GM04503 (cell line): Measurements from ENCODE around the gene KRTAP8-1.

ENCODE experiments used
- DNase-seq: peaks from one replicate; pipeline ENCODE4 v3.0.0-alpha.2; 2012; ENCODE audit warnings: low read depth

Gene KRTAP8-1, protein sequence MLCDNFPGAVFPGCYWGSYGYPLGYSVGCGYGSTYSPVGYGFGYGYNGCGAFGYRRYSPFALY

DNA sequence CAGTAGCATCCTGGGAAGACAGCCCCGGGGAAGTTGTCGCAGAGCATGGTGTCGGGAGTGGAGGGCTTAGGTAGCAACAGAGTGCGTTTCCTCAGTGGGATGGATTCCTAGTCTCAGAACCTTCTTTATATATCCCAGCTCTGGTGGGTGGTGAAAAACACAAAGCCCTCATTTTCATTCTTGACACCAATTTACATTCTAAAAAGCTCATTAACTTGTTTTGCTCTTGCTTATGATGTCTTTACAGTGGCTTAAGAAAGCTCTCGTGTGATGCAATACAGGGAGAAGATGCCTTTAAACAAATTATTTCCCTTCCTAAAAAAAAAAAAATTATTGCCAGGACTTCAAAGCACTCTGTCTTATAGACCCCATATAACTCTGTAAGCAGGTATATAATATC lies at the start of gene KRTAP8-1:
KRTAP8-1 (minus strand) TSS at position 101 of the 400 bp plus-strand sequence; CDS start at position 47, 54 bp downstream.
- no peak for DNase-seq

DNA sequence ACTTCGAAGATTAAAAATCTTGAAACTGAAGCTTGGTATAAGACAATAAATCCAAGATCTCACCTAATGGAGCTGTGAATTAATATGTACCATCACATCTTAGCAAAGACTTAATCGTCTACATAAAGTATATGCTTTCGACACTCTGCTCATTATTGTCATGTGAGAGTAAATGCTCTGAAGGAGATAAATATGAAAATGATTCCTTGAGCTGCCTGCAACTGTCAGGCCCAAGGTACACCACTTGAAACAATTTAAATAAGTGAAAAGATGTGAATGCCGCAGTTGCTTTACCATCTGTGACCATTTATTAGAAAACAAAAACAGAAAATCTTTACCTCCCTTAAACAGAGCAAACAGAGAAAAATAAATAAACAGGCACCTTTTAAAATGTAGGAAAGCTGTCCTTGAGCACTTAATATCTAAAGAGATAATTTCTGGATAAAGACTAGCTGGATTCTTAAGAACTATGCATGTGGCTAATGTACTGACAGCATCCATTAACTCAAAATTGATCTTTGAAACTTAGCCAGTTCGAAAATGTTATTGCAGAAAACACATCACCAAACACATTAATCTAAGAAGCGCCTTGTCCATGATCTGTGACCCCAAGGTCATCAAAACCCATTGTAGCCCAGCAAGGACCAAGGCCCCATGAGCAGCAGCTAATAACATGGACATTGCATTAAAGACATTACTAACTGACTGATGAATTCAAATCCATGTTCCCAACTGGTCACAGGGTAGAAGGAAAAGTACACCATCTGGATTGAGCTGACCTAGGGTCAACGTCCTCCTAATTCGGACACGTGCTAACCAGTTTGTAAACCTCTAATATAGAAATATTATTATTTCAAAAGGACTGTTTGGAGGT lies 34.8 kb upstream of the KRTAP8-1 start:
- no peak for DNase-seq

DNA sequence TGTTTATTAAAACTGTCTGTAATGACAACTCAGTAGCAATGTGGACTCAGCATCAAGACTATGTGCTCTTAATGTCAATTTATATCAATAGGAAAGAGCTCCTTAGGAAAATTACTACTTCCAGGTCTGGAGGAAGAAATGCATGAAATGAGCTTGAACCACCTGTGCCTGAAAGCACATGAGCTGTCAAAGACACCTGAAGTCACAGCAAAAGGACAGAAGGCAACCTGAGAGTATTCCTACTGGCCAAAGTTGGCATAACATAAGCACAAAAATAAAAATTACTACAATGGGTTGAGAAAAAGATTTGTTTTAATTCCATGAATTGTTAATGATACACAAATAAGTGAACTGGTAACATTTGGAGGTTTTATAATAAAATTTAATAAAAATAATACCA lies 29.9 kb upstream of the KRTAP8-1 start:
- no peak for DNase-seq

DNA sequence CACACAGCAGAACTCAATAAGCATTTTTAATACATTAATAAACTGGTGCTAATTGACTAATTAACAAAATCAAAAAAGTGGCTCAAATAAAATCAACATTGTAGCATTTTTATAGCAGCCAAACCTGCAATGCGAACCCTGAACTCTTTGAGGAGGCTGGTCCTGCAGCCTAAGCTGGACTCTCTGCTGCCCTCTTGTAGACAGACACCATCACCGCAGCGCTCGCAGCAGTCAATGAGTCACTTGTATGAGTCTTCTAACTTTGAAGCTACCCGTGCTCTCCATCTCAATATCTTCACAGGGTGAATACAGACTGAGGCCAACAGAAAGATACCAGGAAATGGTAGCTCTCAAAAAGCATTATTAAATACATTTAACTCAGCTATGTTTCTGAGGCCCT lies 26.2 kb upstream of the KRTAP8-1 start:
- DNase-seq, result no peak

- no peak for DNase-seq
These were observed 25.5 kb upstream of the KRTAP8-1 start for GRCh38 chr21:30838536-30838935.

DNA sequence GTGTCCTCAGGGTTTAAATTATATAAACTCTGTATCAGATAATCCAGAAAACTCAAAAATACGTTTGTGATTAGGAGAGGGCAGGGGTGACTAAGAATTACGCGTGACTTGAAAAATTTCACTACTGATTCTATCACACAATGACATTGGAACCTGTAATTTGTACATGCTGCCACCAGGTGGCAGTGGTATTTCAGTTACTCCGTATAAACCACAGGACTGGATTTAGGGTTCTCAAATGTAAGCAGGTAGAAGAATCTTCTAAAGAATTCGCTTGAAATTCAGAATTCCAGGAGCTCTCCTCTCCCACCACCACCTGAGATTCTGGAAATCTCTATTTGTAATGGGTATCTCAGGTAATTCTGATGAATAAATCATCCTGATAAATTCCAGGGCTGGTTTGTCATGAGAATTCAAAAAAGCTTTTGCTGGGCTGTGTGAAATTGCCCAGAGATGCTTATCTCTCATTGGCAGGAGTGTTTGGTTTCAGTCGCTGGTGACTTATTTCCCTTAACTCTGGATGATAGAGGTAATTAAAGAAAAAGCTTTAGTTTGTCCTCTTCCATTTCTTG lies 18.2 kb upstream of the KRTAP8-1 start:
- no peak for DNase-seq

GRCh38 chr21:30829659-30830058 lies 16.6 kb upstream of the KRTAP8-1 start, which contains the start of gene KRTAP7-1:
Gene KRTAP7-1 (minus strand): TSS chr21:30829759. CDS start chr21:30829698, 61 bp downstream.
- DNase-seq, result no peak

DNA sequence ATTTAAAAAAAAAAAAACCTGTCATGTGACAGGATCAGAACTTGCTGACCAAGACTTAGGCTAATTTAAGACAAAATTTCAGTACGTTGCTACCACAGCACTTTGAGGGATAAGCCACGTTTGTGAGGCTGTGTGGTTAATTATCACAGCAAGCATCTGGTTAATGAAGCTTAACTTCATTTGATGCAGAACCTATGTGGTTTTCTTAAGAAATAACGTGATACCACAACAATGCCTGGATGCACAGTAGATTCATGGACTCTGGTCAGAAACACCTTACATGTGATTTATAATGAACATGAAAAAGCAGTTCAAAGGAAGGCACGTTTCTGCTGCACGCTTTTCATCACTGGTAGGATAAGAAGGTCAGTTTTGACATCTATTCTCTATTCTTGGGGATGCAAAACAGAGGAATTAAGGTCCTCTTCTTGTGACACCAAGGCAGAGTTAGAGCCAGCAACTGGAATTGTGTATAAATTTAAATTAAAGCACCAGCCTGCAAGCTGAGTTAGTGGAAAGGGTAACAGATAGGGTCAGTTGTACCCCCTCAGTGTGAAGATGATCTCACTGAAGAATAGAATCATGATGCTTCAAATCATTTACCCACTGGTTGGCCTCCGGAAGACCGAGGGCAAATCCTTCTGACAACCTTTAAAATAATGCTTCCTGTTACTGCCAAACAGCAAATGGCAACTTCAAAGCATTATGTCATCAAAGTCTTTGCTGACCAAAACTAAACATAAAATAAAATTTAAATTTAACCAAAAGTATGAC lies 6.0 kb upstream of the KRTAP8-1 start:
- DNase-seq, result no peak

- no peak for DNase-seq
These were observed 12.5 kb downstream of the KRTAP8-1 start for GRCh38 chr21:30800605-30801004.

DNA sequence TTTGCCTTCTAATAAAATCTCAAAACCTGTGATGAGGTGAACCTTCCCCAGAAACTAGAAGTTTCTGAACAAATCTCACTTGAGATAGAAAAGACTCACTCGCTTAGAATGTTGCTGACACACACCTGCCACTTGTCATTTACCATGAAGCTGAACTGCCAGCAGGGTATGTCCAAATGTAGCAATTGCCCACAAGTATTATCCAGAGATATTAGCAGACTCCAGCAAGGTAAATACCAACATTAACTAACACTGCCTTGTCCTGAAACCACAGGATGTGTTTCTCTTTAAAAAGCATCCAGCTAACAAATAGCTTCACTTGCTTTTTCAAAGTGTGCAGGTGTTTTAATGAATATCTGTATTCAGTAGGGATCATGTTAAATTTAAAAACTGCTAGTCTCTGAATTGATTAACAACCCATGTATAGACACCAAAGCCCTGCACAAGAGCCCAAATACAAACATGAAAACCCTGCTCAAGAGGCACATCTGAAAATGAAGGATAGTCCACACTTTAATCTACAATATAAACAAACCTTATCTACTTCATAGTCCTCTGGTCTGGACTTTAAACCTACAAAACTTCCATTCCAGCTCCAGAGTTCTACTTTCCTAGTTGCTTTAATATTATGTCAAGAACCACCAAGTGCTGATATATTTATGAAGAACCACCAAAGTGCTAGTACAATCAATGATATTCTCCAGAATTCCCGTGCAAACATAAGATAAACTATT lies 19.3 kb downstream of the KRTAP8-1 start:
- no peak for DNase-seq

DNA sequence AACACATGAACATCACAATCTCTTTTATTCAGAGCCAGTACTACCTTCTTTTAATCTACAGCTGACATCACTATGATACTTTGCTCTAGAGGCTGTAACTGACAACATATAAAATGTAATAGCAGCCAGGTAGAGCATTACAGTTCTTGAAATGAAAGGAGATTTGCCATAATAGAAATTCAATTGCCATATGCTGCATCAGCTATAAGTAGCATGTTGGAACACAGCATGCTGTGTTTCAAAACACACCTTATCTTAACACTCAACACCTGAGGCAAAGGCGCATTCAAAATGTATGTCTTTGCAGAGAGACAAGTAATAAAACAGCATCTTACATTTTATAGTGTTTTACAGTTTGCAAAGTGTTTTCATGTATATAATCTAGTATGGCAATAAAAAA lies 33.8 kb downstream of the KRTAP8-1 start:
- no peak for DNase-seq

GRCh38 chr21:30769724-30770431 lies 43.2 kb downstream of the KRTAP8-1 start:
- no peak for DNase-seq
